Measurements from ENCODE around the gene SLC34A2. TPM values are rescaled to one million over a fixed set of nuclear protein-coding genes. Genes with fewer than 3 reads are reported as not detected.
"Not testable (repeated sequence)": the region's sequence is repeated elsewhere in the genome, so short reads cannot be mapped to it uniquely, and the experiment has no call there.

The SLC34A2 gene
- total RNA-seq, 1 experiment from 2014 or later, result 0.77 TPM

DNA sequence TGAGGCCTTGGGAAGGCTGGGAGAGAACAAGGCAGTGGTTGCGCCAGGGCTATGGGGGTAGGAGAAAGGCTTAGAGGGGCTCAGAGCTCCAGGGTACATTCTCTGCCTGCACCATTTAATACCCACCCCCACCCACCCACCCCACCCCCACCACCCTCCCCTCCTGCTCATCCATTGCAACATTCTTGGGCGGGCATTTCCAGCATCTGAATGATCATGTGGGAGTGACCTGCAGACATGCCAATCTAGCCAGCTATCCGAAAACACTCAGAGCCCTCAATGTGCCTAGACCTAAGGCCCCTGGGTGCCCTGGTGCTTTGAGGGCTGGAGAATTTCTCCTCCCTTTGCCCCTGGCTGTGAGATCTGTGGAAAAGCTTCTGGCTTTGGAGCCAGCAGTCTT, 3.1 kb downstream of the SLC34A2 start:
- ChIA-PET POLR2A (no interaction called here), CTCF (no interaction called here)
- Histone ChIP-seq H3K4me3 (ENCODE audit: low read depth in 2 of 2, low read length in 2 of 2) (no peak overlapping the region), H3K27me3 (ENCODE audit: control insufficient read depth, insufficient read depth, low read length) (peaks cover 5% of the 10 kb centered on the region; the same call in 1 of the 2 replicates), H3K27ac (ENCODE audit: low read length) (no peak overlapping the region), H3K36me3 (ENCODE audit: control insufficient read depth, insufficient read depth, low read length) (no peaks in the 10 kb centered on the region), H3K9me3 (ENCODE audit: control insufficient read depth, insufficient read depth, low read depth, low read length) (no peaks in the 10 kb centered on the region), H3K4me1 (ENCODE audit: control insufficient read depth, insufficient read depth, low read length) (no peaks in the 10 kb centered on the region)
- no peak for ATAC-seq
- intact Hi-C loops (cut with micrococcal nuclease; ENCODE audit: unreplicated experiment) (no loop called here), in situ Hi-C loops (cut with HindIII; ENCODE audit: low pct_unique_long_range_greater_than_20kb, low sequenced_read_pairs) (no loop called here)
- TF ChIP-seq, protein P1, sequence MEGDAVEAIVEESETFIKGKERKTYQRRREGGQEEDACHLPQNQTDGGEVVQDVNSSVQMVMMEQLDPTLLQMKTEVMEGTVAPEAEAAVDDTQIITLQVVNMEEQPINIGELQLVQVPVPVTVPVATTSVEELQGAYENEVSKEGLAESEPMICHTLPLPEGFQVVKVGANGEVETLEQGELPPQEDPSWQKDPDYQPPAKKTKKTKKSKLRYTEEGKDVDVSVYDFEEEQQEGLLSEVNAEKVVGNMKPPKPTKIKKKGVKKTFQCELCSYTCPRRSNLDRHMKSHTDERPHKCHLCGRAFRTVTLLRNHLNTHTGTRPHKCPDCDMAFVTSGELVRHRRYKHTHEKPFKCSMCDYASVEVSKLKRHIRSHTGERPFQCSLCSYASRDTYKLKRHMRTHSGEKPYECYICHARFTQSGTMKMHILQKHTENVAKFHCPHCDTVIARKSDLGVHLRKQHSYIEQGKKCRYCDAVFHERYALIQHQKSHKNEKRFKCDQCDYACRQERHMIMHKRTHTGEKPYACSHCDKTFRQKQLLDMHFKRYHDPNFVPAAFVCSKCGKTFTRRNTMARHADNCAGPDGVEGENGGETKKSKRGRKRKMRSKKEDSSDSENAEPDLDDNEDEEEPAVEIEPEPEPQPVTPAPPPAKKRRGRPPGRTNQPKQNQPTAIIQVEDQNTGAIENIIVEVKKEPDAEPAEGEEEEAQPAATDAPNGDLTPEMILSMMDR (IDR thresholded peaks at IDR 0.05), result no peak
- TF ChIP-seq, protein P2, sequence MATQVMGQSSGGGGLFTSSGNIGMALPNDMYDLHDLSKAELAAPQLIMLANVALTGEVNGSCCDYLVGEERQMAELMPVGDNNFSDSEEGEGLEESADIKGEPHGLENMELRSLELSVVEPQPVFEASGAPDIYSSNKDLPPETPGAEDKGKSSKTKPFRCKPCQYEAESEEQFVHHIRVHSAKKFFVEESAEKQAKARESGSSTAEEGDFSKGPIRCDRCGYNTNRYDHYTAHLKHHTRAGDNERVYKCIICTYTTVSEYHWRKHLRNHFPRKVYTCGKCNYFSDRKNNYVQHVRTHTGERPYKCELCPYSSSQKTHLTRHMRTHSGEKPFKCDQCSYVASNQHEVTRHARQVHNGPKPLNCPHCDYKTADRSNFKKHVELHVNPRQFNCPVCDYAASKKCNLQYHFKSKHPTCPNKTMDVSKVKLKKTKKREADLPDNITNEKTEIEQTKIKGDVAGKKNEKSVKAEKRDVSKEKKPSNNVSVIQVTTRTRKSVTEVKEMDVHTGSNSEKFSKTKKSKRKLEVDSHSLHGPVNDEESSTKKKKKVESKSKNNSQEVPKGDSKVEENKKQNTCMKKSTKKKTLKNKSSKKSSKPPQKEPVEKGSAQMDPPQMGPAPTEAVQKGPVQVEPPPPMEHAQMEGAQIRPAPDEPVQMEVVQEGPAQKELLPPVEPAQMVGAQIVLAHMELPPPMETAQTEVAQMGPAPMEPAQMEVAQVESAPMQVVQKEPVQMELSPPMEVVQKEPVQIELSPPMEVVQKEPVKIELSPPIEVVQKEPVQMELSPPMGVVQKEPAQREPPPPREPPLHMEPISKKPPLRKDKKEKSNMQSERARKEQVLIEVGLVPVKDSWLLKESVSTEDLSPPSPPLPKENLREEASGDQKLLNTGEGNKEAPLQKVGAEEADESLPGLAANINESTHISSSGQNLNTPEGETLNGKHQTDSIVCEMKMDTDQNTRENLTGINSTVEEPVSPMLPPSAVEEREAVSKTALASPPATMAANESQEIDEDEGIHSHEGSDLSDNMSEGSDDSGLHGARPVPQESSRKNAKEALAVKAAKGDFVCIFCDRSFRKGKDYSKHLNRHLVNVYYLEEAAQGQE (IDR thresholded peaks at IDR 0.05; ENCODE audit: insufficient read depth in 1 of 2, low read depth in 2 of 2, low read length in 1 of 2), result no peak
- no peak for TF ChIP-seq SIN3A (IDR thresholded peaks at IDR 0.05; ENCODE audit: borderline replicate concordance, insufficient read depth, low read depth, low read length)
- no peak for TF ChIP-seq POLR2AphosphoS5 (IDR thresholded peaks at IDR 0.05; ENCODE audit: low read depth, low read length)
- TF ChIP-seq TCF7L2 (IDR thresholded peaks at IDR 0.05; ENCODE audit: low read depth, low read length), result no peak
- BruUV-seq (replicated peaks), result no TSS peak
- no peak for DNase-seq (ENCODE audit: low read depth, low spot score)

DNA sequence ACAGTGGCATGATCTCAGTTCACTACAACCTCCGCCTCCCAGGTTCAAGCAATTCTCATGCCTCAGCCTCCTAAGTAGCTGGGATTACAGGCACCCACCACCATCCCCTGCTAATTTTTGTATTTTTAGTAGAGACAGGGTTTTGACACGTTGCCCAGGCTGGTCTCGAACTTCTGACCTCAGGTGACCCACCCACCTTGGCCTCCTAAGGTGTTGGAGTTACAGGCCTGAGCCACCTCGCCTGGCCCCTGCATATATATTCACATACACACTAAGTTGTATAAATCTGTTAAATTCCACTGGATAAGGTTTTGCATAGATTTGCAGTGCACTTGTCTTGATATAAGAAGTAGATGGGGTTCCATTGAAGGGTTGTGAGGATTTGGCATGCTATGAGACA, 5.8 kb downstream of the SLC34A2 start:
- DNase-seq (ENCODE audit: low read depth, low spot score); BruUV-seq (replicated peaks); H3K4me3 ChIP-seq (ENCODE audit: low read depth in 2 of 2, low read length in 2 of 2); H3K36me3 ChIP-seq (ENCODE audit: control insufficient read depth, insufficient read depth, low read length); H3K9me3 ChIP-seq (ENCODE audit: control insufficient read depth, insufficient read depth, low read depth, low read length); intact Hi-C loops (cut with micrococcal nuclease; ENCODE audit: unreplicated experiment); H3K27ac ChIP-seq (ENCODE audit: low read length); H3K27me3 ChIP-seq (ENCODE audit: control insufficient read depth, insufficient read depth, low read length); ATAC-seq; CTCF ChIA-PET; in situ Hi-C loops (cut with HindIII; ENCODE audit: low pct_unique_long_range_greater_than_20kb, low sequenced_read_pairs); H3K4me1 ChIP-seq (ENCODE audit: control insufficient read depth, insufficient read depth, low read length): not testable (repeated sequence)
- POLR2A ChIA-PET, result interaction anchor here (0.6 kb wide), 1 partner anchor 39 kb away, joined by 7 read pairs; no protein-coding TSS in a partner anchor

DNA sequence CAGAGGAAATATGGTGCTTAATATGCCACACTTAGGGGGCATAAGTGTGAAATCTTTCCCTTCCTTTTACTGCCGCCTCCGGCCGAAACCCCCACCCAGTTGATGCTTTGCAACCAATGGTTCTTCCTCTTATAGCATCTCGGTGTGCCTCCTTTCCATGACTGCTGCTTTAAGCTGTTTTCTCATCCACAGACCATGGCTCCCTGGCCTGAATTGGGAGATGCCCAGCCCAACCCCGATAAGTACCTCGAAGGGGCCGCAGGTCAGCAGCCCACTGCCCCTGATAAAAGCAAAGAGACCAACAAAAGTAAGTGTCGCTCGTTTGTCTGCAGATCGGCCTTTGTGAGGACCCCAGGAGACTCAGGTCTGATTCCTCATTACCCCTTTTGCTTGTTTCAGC, 6.7 kb downstream of the SLC34A2 start:
- no peaks in the 10 kb centered on the region for H3K9me3 ChIP-seq (ENCODE audit: control insufficient read depth, insufficient read depth, low read depth, low read length)
- ChIA-PET CTCF (no interaction called here), POLR2A (interaction anchor here (0.6 kb wide), 1 partner anchor 40 kb away, joined by 7 read pairs; no protein-coding TSS in a partner anchor)
- in situ Hi-C loops (cut with HindIII; ENCODE audit: low pct_unique_long_range_greater_than_20kb, low sequenced_read_pairs) (no loop called here), intact Hi-C loops (cut with micrococcal nuclease; ENCODE audit: unreplicated experiment) (no loop called here)
- no peaks in the 10 kb centered on the region for H3K27me3 ChIP-seq (ENCODE audit: control insufficient read depth, insufficient read depth, low read length)
- H3K27ac ChIP-seq (ENCODE audit: low read length), result no peak overlapping the region
- BruUV-seq (replicated peaks), result no TSS peak
- TF ChIP-seq TCF7L2 (IDR thresholded peaks at IDR 0.05; ENCODE audit: low read depth, low read length), result no peak
- TF ChIP-seq POLR2AphosphoS5 (IDR thresholded peaks at IDR 0.05; ENCODE audit: low read depth, low read length), result no peak
- TF ChIP-seq, protein P1 (IDR thresholded peaks at IDR 0.05), result no peak
- TF ChIP-seq, protein P2 (IDR thresholded peaks at IDR 0.05; ENCODE audit: insufficient read depth in 1 of 2, low read depth in 2 of 2, low read length in 1 of 2), result no peak
- no peak for TF ChIP-seq SIN3A (IDR thresholded peaks at IDR 0.05; ENCODE audit: borderline replicate concordance, insufficient read depth, low read depth, low read length)
- H3K4me3 ChIP-seq (ENCODE audit: low read depth in 2 of 2, low read length in 2 of 2), result no peak overlapping the region
- H3K4me1 ChIP-seq (ENCODE audit: control insufficient read depth, insufficient read depth, low read length), result no peaks in the 10 kb centered on the region
- H3K36me3 ChIP-seq (ENCODE audit: control insufficient read depth, insufficient read depth, low read length), result no peaks in the 10 kb centered on the region
- ATAC-seq, result no peak
- DNase-seq (ENCODE audit: low read depth, low spot score), result no peak

All from Panc1 (cell line).